ENCODE measurements around the gene INPP5F.
"Not testable (repeated sequence)": the region's sequence is repeated elsewhere in the genome, so short reads cannot be mapped to it uniquely, and the experiment has no call there.

INPP5F gene

DNA sequence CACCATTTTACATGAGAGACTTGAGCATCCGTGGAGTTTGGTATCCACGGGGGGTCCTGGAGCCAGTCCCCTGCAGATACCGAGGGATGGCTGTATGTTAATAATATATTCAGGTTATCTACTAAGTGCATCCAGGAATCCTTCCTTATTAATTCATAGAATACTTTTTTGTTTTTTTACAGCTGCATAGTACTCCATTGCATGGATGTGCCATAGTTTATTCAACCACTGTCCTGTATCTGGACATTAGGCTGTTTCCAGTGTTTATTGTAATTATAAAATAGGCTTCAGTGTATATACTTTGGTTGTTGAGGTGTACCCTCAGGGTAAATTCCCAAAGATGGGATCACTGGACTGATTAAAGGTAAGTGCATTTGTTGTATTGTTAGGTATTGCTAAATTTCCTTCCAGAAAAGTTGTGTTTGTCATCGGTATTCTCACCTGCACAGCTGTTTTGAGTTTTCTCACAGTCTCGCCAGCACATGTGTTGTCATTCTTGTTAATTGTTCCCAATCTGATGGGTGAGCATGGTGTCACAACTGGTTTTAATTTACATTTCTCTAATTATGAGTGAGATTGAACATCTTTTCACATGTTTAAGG is 55.1 kb downstream of the INPP5F start:
- DNase-seq: no peak

GRCh38 chr10:119781498-119781897 is 55.6 kb downstream of the INPP5F start:
- DNase-seq: no peak

DNA sequence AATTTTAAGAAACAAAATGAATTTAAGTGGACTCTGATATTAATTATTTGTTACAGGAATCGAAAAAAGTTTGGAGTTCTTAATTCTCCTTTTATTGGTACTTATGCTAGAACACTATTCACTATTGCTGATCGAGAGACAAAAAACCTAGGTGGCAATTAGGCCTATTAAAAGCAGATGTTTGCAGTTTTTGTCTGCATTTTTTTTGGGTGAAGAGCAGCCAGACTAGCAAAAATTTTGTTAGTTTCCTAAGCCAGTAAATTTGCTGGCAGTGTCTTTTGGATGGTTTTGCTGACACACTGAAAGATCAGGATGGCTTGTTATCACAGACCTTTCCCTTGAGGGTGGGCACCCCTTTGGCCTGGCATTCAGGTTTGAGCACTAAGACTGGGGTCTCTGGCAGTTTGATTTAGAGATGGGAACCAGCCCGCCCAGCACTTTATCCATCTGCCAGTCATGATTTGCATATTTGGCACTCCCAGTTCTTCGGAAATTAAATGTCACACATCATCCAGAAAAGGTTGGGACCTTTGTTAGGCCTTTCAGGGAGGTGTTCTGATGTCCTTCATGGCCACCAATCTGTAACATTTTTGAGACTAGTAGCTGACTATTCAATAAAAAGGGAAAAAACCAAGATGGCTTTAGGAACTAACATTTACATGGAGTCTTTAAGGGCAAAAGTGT is 57.3 kb downstream of the INPP5F start:
- DNase-seq: no peak

- DNase-seq: no peak
Observed at GRCh38 chr10:119783665-119784027, 57.8 kb downstream of the INPP5F start.

DNA sequence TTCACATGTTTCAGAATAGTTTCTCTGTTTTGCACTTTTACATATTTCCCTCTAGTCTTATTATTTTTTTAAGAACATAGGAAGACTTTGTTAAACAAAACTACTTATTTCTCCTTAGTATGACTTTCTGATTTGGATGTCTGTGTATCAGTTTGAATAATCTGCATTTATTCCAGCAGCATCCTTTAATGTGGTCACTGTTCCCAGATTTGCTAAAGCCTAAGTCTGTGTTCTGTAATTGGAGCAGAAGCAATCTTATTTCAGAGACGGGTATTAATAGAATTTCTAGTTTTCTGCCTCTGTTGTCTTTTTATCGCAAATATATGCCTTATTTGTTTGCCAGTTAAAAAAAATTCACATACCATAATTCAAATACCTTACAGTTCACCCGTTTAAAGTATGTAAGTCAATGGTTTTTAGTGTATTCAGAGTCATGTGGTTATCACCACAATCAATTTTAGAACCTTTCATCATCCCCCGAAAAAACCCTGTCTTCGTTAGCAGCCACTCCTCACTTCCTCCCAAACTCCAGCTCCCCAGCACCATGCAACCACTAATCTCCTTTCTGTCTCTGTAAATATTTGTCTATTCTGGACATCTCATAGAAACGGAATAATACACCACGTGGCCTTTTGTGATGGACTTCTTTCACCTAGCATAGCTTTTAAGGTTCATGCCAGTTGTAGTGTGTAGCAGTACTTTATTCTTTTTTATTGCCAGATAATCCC is 58.7 kb downstream of the INPP5F start:
- DNase-seq: no peak

DNA sequence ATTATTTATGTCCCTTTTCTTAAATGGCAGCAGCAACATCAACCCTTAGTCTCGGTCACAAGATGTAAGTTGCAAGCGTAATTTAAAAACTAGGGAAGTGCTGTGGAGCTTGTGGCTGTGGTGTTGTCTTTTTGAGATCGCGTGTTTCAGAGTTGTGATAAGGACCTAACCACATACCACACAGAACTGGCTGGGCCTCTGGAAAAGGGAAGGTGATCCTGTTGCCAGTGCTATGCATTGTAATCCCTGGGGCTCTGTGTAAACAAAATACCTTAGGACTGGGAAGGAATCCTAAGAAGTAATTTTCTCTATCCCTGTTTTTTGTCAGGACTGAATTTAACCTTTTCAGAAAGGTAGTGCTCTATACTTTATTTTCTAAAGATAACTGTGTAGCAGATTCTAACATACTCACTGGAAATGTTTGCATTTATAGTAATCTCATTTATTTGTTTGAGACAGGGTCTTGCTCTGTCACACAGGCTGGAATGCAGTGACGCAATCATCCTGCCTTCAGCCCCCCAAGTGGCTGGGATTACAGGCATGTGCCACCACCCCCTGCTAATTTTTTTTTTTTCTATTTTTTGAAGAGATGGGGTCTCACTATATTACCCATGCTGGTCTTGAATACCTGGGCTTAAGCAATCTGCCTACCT is 60.4 kb downstream of the INPP5F start:
- DNase-seq: no peak

DNA sequence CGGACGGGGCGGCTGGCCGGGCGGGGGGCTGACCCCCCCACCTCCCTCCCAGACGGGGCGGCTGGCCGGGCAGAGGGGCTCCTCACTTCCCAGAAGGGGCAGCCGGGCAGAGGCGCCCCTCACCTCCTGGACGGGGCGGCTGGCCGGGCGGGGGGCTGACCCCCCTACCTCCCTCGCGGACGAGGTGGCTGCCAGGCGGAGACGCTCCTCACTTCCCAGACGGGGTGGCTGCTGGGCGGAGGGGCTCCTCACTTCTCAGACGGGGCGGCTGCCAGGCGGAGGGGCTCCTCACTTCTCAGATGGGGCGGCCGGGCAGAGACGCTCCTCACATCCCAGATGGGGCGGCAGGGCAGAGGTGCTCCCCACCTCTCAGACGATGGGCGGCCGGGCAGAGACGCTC is 69.3 kb downstream of the INPP5F start:
- DNase-seq: not testable (repeated sequence)

GRCh38 chr10:119796039-119796438 is 70.2 kb downstream of the INPP5F start:
- no peak for DNase-seq

GRCh38 chr10:119801176-119801575 is 75.3 kb downstream of the INPP5F start:
- DNase-seq: no peak

- no peak for DNase-seq
Observed at GRCh38 chr10:119801998-119802538, 76.2 kb downstream of the INPP5F start.

- peak; percentile 67 for DNase-seq
Observed at GRCh38 chr10:119803264-119803663, 77.4 kb downstream of the INPP5F start.

DNA sequence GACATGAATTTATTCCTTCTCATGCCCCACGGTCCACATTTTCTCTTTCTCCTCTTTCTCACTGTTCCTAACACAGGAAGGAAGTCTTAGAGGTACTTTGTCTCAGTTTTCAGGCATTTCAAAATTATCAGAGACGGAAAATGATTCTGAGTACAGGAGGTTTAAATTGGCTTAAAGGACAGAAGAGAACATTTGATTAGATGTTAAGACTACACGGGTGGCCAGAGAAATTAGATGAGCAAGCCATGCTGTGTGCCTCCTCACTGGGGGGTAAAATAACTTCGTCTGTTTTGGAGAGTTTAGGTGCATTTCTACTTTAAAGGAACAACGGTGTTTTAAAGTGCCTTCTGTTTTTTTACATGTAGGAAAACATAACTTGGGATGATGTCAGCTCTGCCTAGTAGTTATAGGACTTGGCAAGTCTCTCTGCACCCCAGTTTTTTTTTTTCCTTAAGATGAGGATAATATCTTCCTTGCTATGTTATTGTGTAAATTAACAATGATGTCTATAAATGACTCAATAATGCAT is 79.9 kb downstream of the INPP5F start:
- no peak for DNase-seq

GRCh38 chr10:119806334-119807130 is 80.7 kb downstream of the INPP5F start:
- no peak for DNase-seq

DNA sequence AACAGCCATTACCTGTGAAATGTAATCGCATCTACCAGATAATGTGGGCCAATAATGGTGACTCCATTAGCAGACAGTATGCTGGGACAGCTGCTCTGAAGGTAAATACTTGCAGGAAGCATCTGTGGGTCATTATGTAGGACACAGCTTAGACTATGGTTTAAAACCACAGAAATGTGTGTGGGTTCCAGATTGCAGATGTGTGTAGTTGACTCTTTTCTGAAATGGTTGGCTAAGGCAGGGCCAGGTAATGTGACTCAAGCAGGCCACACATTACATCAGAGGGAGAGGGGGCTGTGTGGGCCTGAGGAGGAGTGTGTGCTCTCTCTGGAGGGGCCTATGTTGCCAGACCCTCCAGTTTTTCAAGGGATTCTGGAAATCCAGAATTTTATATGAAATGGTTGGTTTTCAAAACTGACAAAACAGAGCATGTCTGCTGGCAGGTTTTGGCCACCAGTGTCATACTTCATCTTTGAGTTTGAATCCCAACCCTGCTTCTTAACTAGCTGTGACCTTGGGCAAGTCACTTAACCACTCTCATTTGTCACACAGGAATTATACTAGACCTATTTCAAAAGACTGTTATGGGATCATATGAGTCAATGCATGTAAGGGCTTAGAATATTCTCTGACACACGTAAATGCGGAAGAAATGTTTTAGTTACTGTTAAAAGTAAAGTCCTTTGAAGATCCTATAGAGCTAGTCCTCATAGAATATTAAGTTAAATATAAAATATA is 82.3 kb downstream of the INPP5F start:
- DNase-seq: peak; percentile 65

DNA sequence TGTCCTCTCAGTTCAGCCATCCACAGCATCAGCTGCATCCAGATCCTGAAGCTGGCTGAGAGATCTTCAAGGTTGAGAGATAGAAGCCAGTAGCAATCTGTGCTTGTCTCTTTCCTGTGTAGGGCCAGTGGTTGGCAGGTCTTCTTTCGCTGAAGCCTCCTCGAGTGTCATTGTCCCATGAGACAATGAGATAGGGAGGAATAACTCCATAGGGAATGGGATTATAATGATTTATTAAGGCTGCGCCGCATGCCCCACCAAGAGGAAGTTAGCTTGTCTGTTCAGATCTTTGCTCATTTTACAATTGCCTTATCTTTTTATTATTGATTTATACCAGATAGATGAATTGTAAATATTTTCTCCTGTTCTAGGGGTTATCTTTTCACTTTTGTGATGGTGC is 85.3 kb downstream of the INPP5F start:
- no peak for DNase-seq

DNA sequence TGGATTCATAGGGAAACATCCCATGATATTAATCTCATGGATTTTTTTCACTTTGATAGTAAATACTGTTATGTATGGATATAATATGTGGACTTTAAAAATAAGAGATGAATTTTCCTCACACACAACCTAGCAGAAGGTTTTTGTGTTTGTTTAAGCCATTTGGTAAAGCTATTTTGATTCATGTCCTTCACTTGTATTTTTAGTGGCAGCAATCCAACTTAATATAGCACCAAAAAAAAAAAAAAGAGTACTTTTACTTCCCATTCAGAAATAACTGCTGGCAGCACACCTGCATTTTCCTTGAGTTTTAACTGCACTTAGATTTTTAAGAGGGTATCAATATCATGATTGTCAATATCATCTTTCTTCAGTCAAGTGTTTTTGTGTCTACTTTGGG is 86.8 kb downstream of the INPP5F start:
- DNase-seq: no peak

DNA sequence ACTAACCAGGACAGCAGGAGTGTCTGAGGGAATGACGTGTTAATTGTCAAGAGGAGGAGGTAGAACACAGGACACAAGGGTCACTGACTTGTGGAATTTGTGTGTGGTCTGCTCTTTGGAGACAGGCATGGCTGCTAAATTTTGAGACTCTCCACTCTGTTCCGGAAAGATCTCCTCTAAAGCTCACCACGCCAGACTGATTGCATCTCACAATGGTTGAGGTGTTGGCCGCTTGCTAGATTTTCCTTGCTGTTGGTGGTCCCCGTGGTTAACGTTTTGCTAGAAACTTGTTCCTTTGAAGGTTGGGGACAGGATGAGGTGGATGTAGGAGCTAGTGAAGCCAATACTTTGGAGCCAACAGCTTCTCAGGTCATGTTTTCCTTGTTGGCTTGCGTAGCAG is 89.8 kb downstream of the INPP5F start:
- no peak for DNase-seq

GRCh38 chr10:119817991-119818888 is 92.4 kb downstream of the INPP5F start:
- DNase-seq: peak; percentile 5

GRCh38 chr10:119818889-119819270 is 93.0 kb downstream of the INPP5F start:
- no peak for DNase-seq

DNA sequence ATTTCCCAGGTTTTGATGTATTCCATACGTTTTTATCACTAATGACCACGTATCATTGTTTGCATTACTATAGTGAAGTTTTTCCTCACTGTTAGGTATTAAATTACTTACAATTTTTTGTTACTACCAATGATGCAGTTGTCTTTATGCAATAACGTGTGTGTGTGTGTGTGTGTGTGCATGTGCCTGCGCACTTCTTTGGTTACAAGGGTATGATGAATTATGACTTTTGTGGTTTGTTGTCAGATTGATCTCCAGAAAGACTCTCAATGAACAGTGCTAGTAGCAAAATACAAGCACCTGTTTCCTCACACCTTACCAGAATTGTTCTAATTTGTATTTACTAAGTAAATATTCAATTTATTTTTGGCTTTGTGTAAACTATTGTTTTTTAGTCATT is 95.3 kb downstream of the INPP5F start:
- DNase-seq: no peak

- DNase-seq: no peak
Observed at GRCh38 chr10:119824299-119824698, 98.4 kb downstream of the INPP5F start.

Data from HCEC 1CT (cell line).